HFFc6 (cell line): ENCODE measurements around the gene SORCS2. TPM values are rescaled to one million over a fixed set of nuclear protein-coding genes. Genes with fewer than 3 reads are reported as not detected.

Source experiments
- DNase-seq: peaks from one replicate; pipeline ENCODE4 v3.0.0-alpha.2; 2018
- H3K27ac Mint-ChIP-seq: 2 replicates; pipeline ENCODE4 v1.8.0; 2020; ENCODE audit warnings: mild to moderate bottlenecking, mixed read lengths
- H3K27me3 Mint-ChIP-seq: 2 replicates; pipeline ENCODE4 v1.8.0; 2021; ENCODE audit warnings: mild to moderate bottlenecking, moderate library complexity, mixed read lengths; ENCODE audit not compliant: insufficient read depth
- H3K36me3 Mint-ChIP-seq: 2 replicates; pipeline ENCODE4 v1.8.0; 2021; ENCODE audit warnings: low read depth, mixed read lengths
- H3K4me1 Mint-ChIP-seq: 2 replicates; pipeline ENCODE4 v1.8.0; 2020; ENCODE audit warnings: low read depth, mixed read lengths
- H3K4me3 Mint-ChIP-seq: 2 replicates; pipeline ENCODE4 v1.8.0; 2020; ENCODE audit warnings: mild to moderate bottlenecking, moderate library complexity, mixed read lengths
- H3K9me3 Mint-ChIP-seq: 2 replicates; pipeline ENCODE4 v1.8.0; 2020; ENCODE audit warnings: mild to moderate bottlenecking, mixed read lengths
- CTCF ChIP-seq: fragments of 200-600 bp; sonication (generic); IDR thresholded peaks from 2 replicates; pipeline ENCODE4 v1.5.0; 2021; ENCODE audit warnings: antibody characterized with exemption, mild to moderate bottlenecking
- total RNA-seq, 6 experiments: library from RNA; stranded (reverse); fragmentation: NEBNext Ultra II Directional; extraction: Animal tissue kit (Norgen Biotek cat#: 25700); gene quantifications; 2 replicates in 1 of 6; 3 replicates in 5 of 6; pipeline ENCODE4 v1.2.3, GENCODE V29; 2021

SORCS2 gene
- total RNA-seq, 6 experiments from 2014 or later: 0.05 to 0.15 (median 0.12) TPM; not detected in 3

GRCh38 chr4:7635445-7636239 is 443.3 kb downstream of the SORCS2 start:
- no peak overlapping the region for H3K27ac Mint-ChIP-seq
- H3K27me3 Mint-ChIP-seq: peaks cover 5% of the 10 kb centered on the region
- TF ChIP-seq CTCF: no peak
- no peak overlapping the region for H3K4me3 Mint-ChIP-seq
- no peaks in the 10 kb centered on the region for H3K36me3 Mint-ChIP-seq
- DNase-seq: no peak
- H3K4me1 Mint-ChIP-seq: peaks cover 43% of the 10 kb centered on the region
- no peaks in the 10 kb centered on the region for H3K9me3 Mint-ChIP-seq

GRCh38 chr4:7636240-7636508 is 443.8 kb downstream of the SORCS2 start:
- Mint-ChIP-seq H3K4me3 (no peak overlapping the region), H3K9me3 (no peaks in the 10 kb centered on the region), H3K27ac (no peak overlapping the region), H3K36me3 (no peaks in the 10 kb centered on the region), H3K27me3 (peaks cover 6% of the 10 kb centered on the region), H3K4me1 (peaks cover 37% of the 10 kb centered on the region)
- no peak for TF ChIP-seq CTCF
- DNase-seq: no peak

- Mint-ChIP-seq H3K36me3 (no peaks in the 10 kb centered on the region), H3K9me3 (no peaks in the 10 kb centered on the region), H3K4me1 (peaks cover 28% of the 10 kb centered on the region), H3K27ac (no peak overlapping the region), H3K27me3 (peaks cover 7% of the 10 kb centered on the region), H3K4me3 (no peak overlapping the region)
- DNase-seq: no peak
- no peak for TF ChIP-seq CTCF
These were observed 444.8 kb downstream of the SORCS2 start for GRCh38 chr4:7637139-7637538.

DNA sequence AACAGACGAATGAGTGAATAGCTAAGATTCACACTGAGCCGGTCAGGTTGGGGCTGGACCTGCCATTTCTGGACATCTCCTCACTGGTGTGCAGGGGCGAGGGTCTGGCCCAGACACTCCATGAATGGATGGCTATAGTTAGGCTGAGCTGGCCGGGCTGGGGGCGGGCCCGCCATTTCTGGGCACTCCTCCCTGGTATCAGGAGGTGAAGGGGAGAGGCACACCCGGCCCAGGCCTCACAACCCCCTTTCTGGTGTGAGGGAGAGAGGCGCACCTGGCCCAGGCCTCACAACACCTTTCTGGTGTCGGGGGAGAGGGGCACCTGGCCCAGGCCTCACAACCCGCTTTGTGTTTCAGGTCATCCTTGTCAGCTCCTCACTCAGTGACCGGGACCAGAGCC is 445.6 kb downstream of the SORCS2 start:
- no peak for TF ChIP-seq CTCF
- no peaks in the 10 kb centered on the region for H3K9me3 Mint-ChIP-seq
- H3K4me3 Mint-ChIP-seq: no peak overlapping the region
- peaks cover 19% of the 10 kb centered on the region for H3K4me1 Mint-ChIP-seq
- no peaks in the 10 kb centered on the region for H3K36me3 Mint-ChIP-seq
- peaks cover 14% of the 10 kb centered on the region for H3K27me3 Mint-ChIP-seq
- DNase-seq: no peak
- no peak overlapping the region for H3K27ac Mint-ChIP-seq

- Mint-ChIP-seq H3K4me3 (no peak overlapping the region), H3K9me3 (no peaks in the 10 kb centered on the region), H3K27me3 (peaks cover 14% of the 10 kb centered on the region), H3K27ac (no peak overlapping the region), H3K4me1 (peaks cover 14% of the 10 kb centered on the region), H3K36me3 (no peaks in the 10 kb centered on the region)
- TF ChIP-seq CTCF: no peak
- no peak for DNase-seq
These were observed 446.2 kb downstream of the SORCS2 start for GRCh38 chr4:7638489-7638888.
